PC-9 (cell line): ENCODE results near the gene ATP5F1B.

ENCODE experiments used
- CTCF ChIP-seq: fragments of 200-600 bp; sonication (generic); conservative IDR thresholded peaks from 2 replicates; pipeline ENCODE4 v1.6.1; 2017; ENCODE audit warnings: mixed run types, antibody characterized with exemption, mild to moderate bottlenecking, moderate library complexity
- EZH2 ChIP-seq: fragments of 200-600 bp; sonication (generic); IDR thresholded peaks from 2 replicates; pipeline ENCODE4 v1.8.0; 2017; ENCODE audit warnings: antibody characterized with exemption, low read depth

GRCh38 chr12:56658921-56659320 is 13.1 kb upstream of the ATP5F1B start:
- TF ChIP-seq CTCF = no peak
- no peak for TF ChIP-seq EZH2
